ENCODE measurements around the gene TATDN3.
A peak's percentile ranks its signal among the peaks of the same experiment; 100 is the strongest.
"Not testable (repeated sequence)": the region's sequence is repeated elsewhere in the genome, so short reads cannot be mapped to it uniquely, and the experiment has no call there.

The TATDN3 gene

GRCh38 chr1:212771341-212771740, 20.4 kb upstream of the TATDN3 start:
- TF ChIP-seq CTCF (IDR thresholded peaks at IDR 0.05): no peak
- peaks cover 80% of the 10 kb centered on the region for H3K9me3 Mint-ChIP-seq
- no peak overlapping the region for H3K27ac Mint-ChIP-seq
- H3K4me1 Mint-ChIP-seq: no peaks in the 10 kb centered on the region
- H3K27me3 Mint-ChIP-seq (ENCODE audit: low read depth, poor library complexity): peaks cover 6% of the 10 kb centered on the region
- peaks cover 95% of the 10 kb centered on the region for H3K36me3 Mint-ChIP-seq (ENCODE audit: low read depth)
- H3K4me3 Mint-ChIP-seq: no peak overlapping the region
- no peak for DNase-seq

- no peak for DNase-seq
- H3K36me3 Mint-ChIP-seq (ENCODE audit: low read depth): peaks cover 95% of the 10 kb centered on the region
- H3K27ac Mint-ChIP-seq: no peak overlapping the region
- H3K4me3 Mint-ChIP-seq: no peak overlapping the region
- peaks cover 74% of the 10 kb centered on the region for H3K9me3 Mint-ChIP-seq
- no peaks in the 10 kb centered on the region for H3K4me1 Mint-ChIP-seq
- peaks cover 9% of the 10 kb centered on the region for H3K27me3 Mint-ChIP-seq (ENCODE audit: low read depth, poor library complexity)
- no peak for TF ChIP-seq CTCF (IDR thresholded peaks at IDR 0.05)
Observed at GRCh38 chr1:212773011-212773410, 18.7 kb upstream of the TATDN3 start.

DNA sequence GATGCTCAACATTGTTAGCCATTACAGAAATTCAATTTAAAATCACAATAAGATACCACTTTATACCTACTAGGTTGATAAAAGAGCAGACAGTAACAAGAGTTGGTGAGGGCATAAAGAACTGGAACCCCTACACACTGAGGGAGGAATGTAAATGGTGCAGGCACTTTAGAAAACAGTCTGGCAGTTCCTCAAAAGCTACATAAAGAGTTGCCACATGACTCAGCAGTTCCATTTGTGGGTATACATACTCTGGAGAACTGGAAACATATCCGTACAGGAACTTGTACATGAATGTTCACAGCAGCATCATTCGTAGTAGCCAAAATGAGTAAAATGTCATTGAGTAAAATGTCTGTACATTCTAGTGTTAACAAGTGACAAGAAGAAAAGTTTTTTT, 17.1 kb upstream of the TATDN3 start:
- no peak for DNase-seq
- no peak for TF ChIP-seq CTCF (IDR thresholded peaks at IDR 0.05)
- H3K9me3 Mint-ChIP-seq: peaks cover 65% of the 10 kb centered on the region
- no peaks in the 10 kb centered on the region for H3K4me1 Mint-ChIP-seq
- H3K27ac Mint-ChIP-seq: no peak overlapping the region
- peaks cover 84% of the 10 kb centered on the region for H3K36me3 Mint-ChIP-seq (ENCODE audit: low read depth)
- H3K4me3 Mint-ChIP-seq: no peak overlapping the region
- peaks cover 9% of the 10 kb centered on the region for H3K27me3 Mint-ChIP-seq (ENCODE audit: low read depth, poor library complexity)

GRCh38 chr1:212775241-212775640, 16.5 kb upstream of the TATDN3 start:
- H3K4me1 Mint-ChIP-seq: no peaks in the 10 kb centered on the region
- peaks cover 6% of the 10 kb centered on the region for H3K27me3 Mint-ChIP-seq (ENCODE audit: low read depth, poor library complexity)
- no peak overlapping the region for H3K4me3 Mint-ChIP-seq
- TF ChIP-seq CTCF (IDR thresholded peaks at IDR 0.05): no peak
- peak overlapping the region; percentile 53 for H3K27ac Mint-ChIP-seq
- no peak for DNase-seq
- peaks cover 79% of the 10 kb centered on the region for H3K36me3 Mint-ChIP-seq (ENCODE audit: low read depth)
- H3K9me3 Mint-ChIP-seq: peaks cover 59% of the 10 kb centered on the region

- no peak for DNase-seq
- peaks cover 79% of the 10 kb centered on the region for H3K36me3 Mint-ChIP-seq (ENCODE audit: low read depth)
- no peak overlapping the region for H3K4me3 Mint-ChIP-seq
- peaks cover 4% of the 10 kb centered on the region for H3K27me3 Mint-ChIP-seq (ENCODE audit: low read depth, poor library complexity)
- peaks cover 47% of the 10 kb centered on the region for H3K9me3 Mint-ChIP-seq
- no peak for TF ChIP-seq CTCF (IDR thresholded peaks at IDR 0.05)
- no peaks in the 10 kb centered on the region for H3K4me1 Mint-ChIP-seq
- H3K27ac Mint-ChIP-seq: no peak overlapping the region
Observed at GRCh38 chr1:212777151-212777550, 14.5 kb upstream of the TATDN3 start.

GRCh38 chr1:212779086-212779485, 12.6 kb upstream of the TATDN3 start:
- not testable (repeated sequence) for H3K27me3 Mint-ChIP-seq (ENCODE audit: low read depth, poor library complexity); H3K4me3 Mint-ChIP-seq; DNase-seq; H3K4me1 Mint-ChIP-seq; H3K27ac Mint-ChIP-seq
- Mint-ChIP-seq H3K9me3 (peaks cover 30% of the 10 kb centered on the region), H3K36me3 (ENCODE audit: low read depth) (peaks cover 79% of the 10 kb centered on the region)

All from nephron progenitor cell (in vitro differentiated cells).